IMR-90 (cell line): ENCODE measurements around the gene NFATC3. TPM values are rescaled to one million over a fixed set of nuclear protein-coding genes. Genes with fewer than 3 reads are reported as not detected.

Experiments
- ATAC-seq: fragments of 200-7000 bp; cut with Tn5 transposase; 2 replicates; pipeline ENCODE4 v1.9.1; 2020; ENCODE audit warnings: low read depth, mild to moderate bottlenecking, moderate library complexity
- BruUV-seq: library from RNA; stranded (reverse); fragments of 400-500 nt; replicated peaks from 2 replicates; lab custom pipeline; 2021; lab: Mats Ljungman, UMichigan
- CTCF ChIA-PET: fragments of 300-600 bp; formaldehyde crosslinking; extraction: SDS; loops from one replicate; lab custom pipeline; 2021; ENCODE audit warnings: antibody characterized with exemption; lab: Yijun Ruan, JAX
- POLR2A ChIA-PET: fragments of 300-600 bp; sonication (Branson Sonifier 250); formaldehyde crosslinking; loops from one replicate; lab custom pipeline; 2022; ENCODE audit warnings: antibody characterized with exemption; ENCODE audit not compliant: unreplicated experiment; lab: Charles Lee
- DNase-seq: peaks from one replicate; pipeline ENCODE4 v3.0.0; 2013
- H2AFZ ChIP-seq: replicated peaks from 2 replicates; pipeline ENCODE3; 2013; ENCODE audit warnings: low read length, mild to moderate bottlenecking; ENCODE audit not compliant: poor library complexity
- H2AK5ac ChIP-seq: 2 replicates; pipeline ENCODE4 v1.6.1; 2013; ENCODE audit warnings: low read depth, low read length, inconsistent platforms
- H2AK9ac ChIP-seq: replicated peaks from 2 replicates; pipeline ENCODE3; 2013; ENCODE audit warnings: mild to moderate bottlenecking, low read depth, low read length, moderate library complexity; ENCODE audit not compliant: poor library complexity
- H2BK120ac ChIP-seq: 2 replicates; pipeline ENCODE4 v1.6.1; 2013; ENCODE audit warnings: low read depth, low read length, inconsistent platforms
- H2BK15ac ChIP-seq: 3 replicates; pipeline ENCODE4 v1.6.1; 2013; ENCODE audit warnings: low read depth, low read length, inconsistent platforms
- H2BK20ac ChIP-seq: 2 replicates; pipeline ENCODE4 v1.6.1; 2013; ENCODE audit warnings: low read depth, mild to moderate bottlenecking, inconsistent platforms, low read length, moderate library complexity
- H2BK5ac ChIP-seq: 2 replicates; pipeline ENCODE4 v1.6.1; 2013; ENCODE audit warnings: mild to moderate bottlenecking, low read depth, low read length, inconsistent platforms; ENCODE audit not compliant: poor library complexity, severe bottlenecking
- H3K14ac ChIP-seq: replicated peaks from 2 replicates; pipeline ENCODE4 v1.6.1; 2013; ENCODE audit warnings: low read depth, low read length, inconsistent platforms
- H3K18ac ChIP-seq: 2 replicates; pipeline ENCODE4 v1.6.1; 2013; ENCODE audit warnings: low read depth, low read length, control low read depth
- H3K23ac ChIP-seq: 2 replicates; pipeline ENCODE4 v1.6.1; 2013; ENCODE audit warnings: low read depth, low read length, inconsistent platforms
- H3K27ac ChIP-seq: 2 replicates; pipeline ENCODE4 v1.5.1; 2013; ENCODE audit warnings: mild to moderate bottlenecking, control low read depth, low read length; ENCODE audit not compliant: insufficient read depth
- H3K27me3 ChIP-seq: 2 replicates; pipeline ENCODE4 v1.6.1; 2013; ENCODE audit warnings: low read length; ENCODE audit not compliant: control insufficient read depth, insufficient read depth
- H3K36me3 ChIP-seq: 2 replicates; pipeline ENCODE4 v1.6.1; 2013; ENCODE audit warnings: low read length, mixed read lengths; ENCODE audit not compliant: control insufficient read depth, insufficient read depth
- H3K4ac ChIP-seq: 2 replicates; pipeline ENCODE4 v1.6.1; 2013; ENCODE audit warnings: low read depth, low read length, inconsistent platforms
- H3K4me1 ChIP-seq: 2 replicates; pipeline ENCODE4 v1.6.1; 2013; ENCODE audit warnings: low read length, mixed read lengths; ENCODE audit not compliant: control insufficient read depth, insufficient read depth
- H3K4me2 ChIP-seq: 2 replicates; pipeline ENCODE4 v1.6.1; 2013; ENCODE audit warnings: low read depth, mild to moderate bottlenecking, control low read depth, low read length, moderate library complexity
- H3K4me3 ChIP-seq: 2 replicates; pipeline ENCODE4 v1.5.1; 2013; ENCODE audit warnings: low read depth, mild to moderate bottlenecking, control low read depth, low read length, moderate library complexity; ENCODE audit not compliant: insufficient read depth
- H3K56ac ChIP-seq: 2 replicates; pipeline ENCODE4 v1.6.1; 2013; ENCODE audit warnings: low read length, inconsistent platforms; ENCODE audit not compliant: insufficient read depth; ENCODE audit errors: extremely low read depth
- H3K79me1 ChIP-seq, 2 experiments: 2 replicates each; pipeline ENCODE4 v1.6.1; 2013; ENCODE audit warnings: low read length in 2 of 2, inconsistent platforms in 1 of 2, low read depth in 1 of 2
- H3K9ac ChIP-seq: 2 replicates; pipeline ENCODE4 v1.6.1; 2013; ENCODE audit warnings: low read depth, low read length, control low read depth
- H3K9me1 ChIP-seq: 2 replicates; pipeline ENCODE4 v1.6.1; 2013; ENCODE audit warnings: low read length, inconsistent platforms; ENCODE audit not compliant: insufficient read depth
- H3K9me3 ChIP-seq: 2 replicates; pipeline ENCODE4 v1.6.1; 2013; ENCODE audit warnings: low read length; ENCODE audit not compliant: control insufficient read depth, insufficient read depth
- H4K20me1 ChIP-seq: 2 replicates; pipeline ENCODE4 v1.6.1; 2013; ENCODE audit warnings: low read length, inconsistent platforms; ENCODE audit not compliant: insufficient read depth
- H4K5ac ChIP-seq: 2 replicates; pipeline ENCODE4 v1.6.1; 2013; ENCODE audit warnings: mild to moderate bottlenecking, low read depth, low read length, control low read depth
- H4K8ac ChIP-seq, 2 experiments: 2 replicates each; pipeline ENCODE4 v1.6.1; 2013; ENCODE audit warnings: low read depth in 2 of 2, low read length in 2 of 2, control low read depth in 1 of 2, inconsistent platforms in 1 of 2
- H4K91ac ChIP-seq: 2 replicates; pipeline ENCODE4 v1.6.1; 2013; ENCODE audit warnings: low read depth, low read length, inconsistent platforms; ENCODE audit not compliant: insufficient read depth
- BHLHE40 ChIP-seq: fragments of 150-350 bp; IDR thresholded peaks from 2 replicates; pipeline ENCODE4 v1.6.1; 2016; ENCODE audit warnings: mild to moderate bottlenecking, low read depth, low read length
- CEBPB ChIP-seq: IDR thresholded peaks from 2 replicates; pipeline ENCODE4 v1.6.1; 2012; ENCODE audit warnings: low read depth, low read length, improper control_type of control experiment
- CHD1 ChIP-seq: IDR thresholded peaks from 2 replicates; pipeline ENCODE4 v1.6.1; 2012; ENCODE audit warnings: low read depth, low read length, improper control_type of control experiment
- CTCF ChIP-seq: conservative IDR thresholded peaks from 2 replicates; pipeline ENCODE4 v1.5.1; 2012; ENCODE audit warnings: mild to moderate bottlenecking, low read depth, low read length, improper control_type of control experiment
- FOS ChIP-seq: fragments of 150-350 bp; IDR thresholded peaks from 2 replicates; pipeline ENCODE4 v1.6.1; 2016; ENCODE audit warnings: low read depth, low read length
- MAFK ChIP-seq: IDR thresholded peaks from 2 replicates; pipeline ENCODE4 v1.6.1; 2012; ENCODE audit warnings: low read depth, low read length, improper control_type of control experiment
- MXI1 ChIP-seq: IDR thresholded peaks from 2 replicates; pipeline ENCODE4 v1.6.1; 2012; ENCODE audit warnings: low read depth, mild to moderate bottlenecking, low read length, moderate library complexity, borderline replicate concordance
- NFE2L2 ChIP-seq: fragments of 150-350 bp; IDR thresholded peaks from 2 replicates; pipeline ENCODE4 v1.6.1; 2016; ENCODE audit warnings: low read depth, mild to moderate bottlenecking, low read length
- POLR2A ChIP-seq: IDR thresholded peaks from 2 replicates; pipeline ENCODE4 v1.6.1; 2012; ENCODE audit warnings: mild to moderate bottlenecking, low read depth, low read length
- RAD21 ChIP-seq: IDR thresholded peaks from 2 replicates; pipeline ENCODE4 v1.6.1; 2012; ENCODE audit warnings: low read length, improper control_type of control experiment
- RFX5 ChIP-seq: IDR thresholded peaks from 2 replicates; pipeline ENCODE4 v1.8.0; 2012; ENCODE audit warnings: low read depth, mild to moderate bottlenecking, low read length, moderate library complexity
- SMC3 ChIP-seq: fragments of 150-350 bp; IDR thresholded peaks from 2 replicates; pipeline ENCODE4 v1.6.1; 2016; ENCODE audit warnings: low read depth, mild to moderate bottlenecking, antibody characterized with exemption, low read length, moderate library complexity
- USF2 ChIP-seq: fragments of 150-350 bp; IDR thresholded peaks from 2 replicates; pipeline ENCODE4 v1.6.1; 2017; ENCODE audit warnings: mild to moderate bottlenecking, antibody characterized with exemption, low read length, low read depth
- WGBS, 2 experiments: methylation state at CpG; one replicate each; pipeline versions ENCODE4 v1.1.5 to v1.1.7; 2013; ENCODE audit warnings: missing lambda C conversion rate in 2 of 2; ENCODE audit not compliant: insufficient read length in 1 of 2; ENCODE audit errors: extremely low coverage in 2 of 2; 5-methylcytosine and 5-hydroxymethylcytosine counted together
- dilution Hi-C: fragments of 300-500 bp; cut with HindIII; formaldehyde crosslinking; loops from one replicate; pipeline ENCODE4 v1.14.3; 2018; ENCODE audit warnings: low sequenced_read_pairs; ENCODE audit not compliant: unreplicated experiment
- in situ Hi-C: fragments of 300-500 bp; cut with MboI; formaldehyde crosslinking; loops from 3 replicates; pipeline ENCODE4 v1.14.3; 2019; ENCODE audit warnings: low sequenced_read_pairs, inconsistent platforms, mixed read lengths
- intact Hi-C: fragments of 100-400 bp; cut with micrococcal nuclease; formaldehyde crosslinking; loops from 2 replicates; pipeline ENCODE4 v1.10.0; 2022
- polyA plus RNA-seq, 3 experiments: library from polyadenylated mRNA; depleted of rRNA; stranded (reverse); fragments of >200 nt; gene quantifications; 2 replicates each; pipeline ENCODE4 v1.2.3, GENCODE V29; 2012; ENCODE audit warnings: low replicate concordance in 1 of 3
- total RNA-seq: library from RNA; depleted of rRNA; stranded (reverse); fragments of >200 nt; gene quantifications from 2 replicates; pipeline ENCODE4 v1.2.3, GENCODE V29; 2012
- TF ChIP-seq, protein P1 (sequence below): fragments of 150-350 bp; IDR thresholded peaks from 2 replicates; pipeline ENCODE4 v1.6.1; 2016; ENCODE audit warnings: low read depth, mild to moderate bottlenecking, low read length, moderate library complexity, borderline replicate concordance

Gene NFATC3
- total and polyA plus RNA-seq, 2 of the 4 experiments (the other 2 are of a cell fraction), result 6.3 to 21.5 TPM

DNA sequence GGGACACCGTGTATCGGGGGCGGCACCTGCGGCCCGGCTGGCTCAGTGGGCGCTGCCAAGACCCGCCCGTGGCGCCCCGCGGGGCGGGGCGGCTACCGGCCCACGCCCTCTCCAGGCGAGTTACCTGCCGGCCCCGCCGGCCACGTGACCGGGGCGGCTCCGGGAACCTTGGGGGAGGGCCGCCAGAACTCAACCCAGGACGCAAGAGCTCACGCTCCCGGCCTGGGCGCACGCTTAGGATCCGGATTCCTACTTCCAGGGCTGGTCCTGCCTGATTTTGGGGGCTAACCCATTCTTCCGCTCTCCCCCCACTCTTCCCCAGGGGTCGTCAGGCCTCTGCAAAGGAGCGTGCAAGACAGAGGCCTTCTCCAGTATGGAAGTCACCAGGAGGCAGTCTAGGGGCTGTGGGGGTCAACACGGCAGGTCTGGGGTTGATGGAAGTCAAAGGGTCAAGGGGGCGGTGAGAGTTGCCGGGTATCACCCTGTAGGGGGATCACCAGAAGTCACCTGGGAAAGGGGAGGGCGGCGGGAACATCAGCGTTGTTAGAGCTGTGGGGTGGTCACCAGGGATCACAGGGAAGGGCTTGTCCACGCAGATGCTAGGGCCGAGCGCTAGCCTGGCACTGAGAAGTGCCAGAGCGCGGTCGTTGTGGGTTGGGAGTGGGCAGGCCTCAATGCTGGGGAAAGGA is 151.1 kb downstream of the NFATC3 start:
- H3K56ac ChIP-seq, result no peak overlapping the region
- ChIA-PET CTCF (no interaction called here), POLR2A (no interaction called here)
- dilution Hi-C loops, result no loop called here
- H2BK20ac ChIP-seq, result peak overlapping the region; percentile 77
- H3K9me3 ChIP-seq, result no peaks in the 10 kb centered on the region
- H2AK5ac ChIP-seq, result peak overlapping the region; percentile 85
- peak overlapping the region; percentile 18 for H2BK5ac ChIP-seq
- no peak for TF ChIP-seq MXI1
- no peak for TF ChIP-seq POLR2A
- TF ChIP-seq, protein P1, sequence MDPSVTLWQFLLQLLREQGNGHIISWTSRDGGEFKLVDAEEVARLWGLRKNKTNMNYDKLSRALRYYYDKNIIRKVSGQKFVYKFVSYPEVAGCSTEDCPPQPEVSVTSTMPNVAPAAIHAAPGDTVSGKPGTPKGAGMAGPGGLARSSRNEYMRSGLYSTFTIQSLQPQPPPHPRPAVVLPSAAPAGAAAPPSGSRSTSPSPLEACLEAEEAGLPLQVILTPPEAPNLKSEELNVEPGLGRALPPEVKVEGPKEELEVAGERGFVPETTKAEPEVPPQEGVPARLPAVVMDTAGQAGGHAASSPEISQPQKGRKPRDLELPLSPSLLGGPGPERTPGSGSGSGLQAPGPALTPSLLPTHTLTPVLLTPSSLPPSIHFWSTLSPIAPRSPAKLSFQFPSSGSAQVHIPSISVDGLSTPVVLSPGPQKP, result no peak
- no peak for TF ChIP-seq BHLHE40
- no peak for TF ChIP-seq USF2
- no peak for TF ChIP-seq MAFK
- TF ChIP-seq SMC3, result no peak
- no peak for TF ChIP-seq FOS
- no peak for TF ChIP-seq CHD1
- no peak for TF ChIP-seq CTCF
- TF ChIP-seq NFE2L2, result no peak
- no peak for TF ChIP-seq CEBPB
- TF ChIP-seq RAD21, result no peak
- no peak for TF ChIP-seq RFX5
- H4K91ac ChIP-seq, result peak overlapping the region; percentile 60
- BruUV-seq, result no TSS peak
- H3K4me3 ChIP-seq, result no peak overlapping the region
- peak overlapping the region; percentile 8; the same call in 1 of the 2 replicates for H3K23ac ChIP-seq
- no peaks in the 10 kb centered on the region for H3K27me3 ChIP-seq
- H3K79me1 ChIP-seq, result peaks cover 2 to 10% of the 10 kb centered on the region in 2 experiments; a peak in 2 of 4 replicates
- 0 out of 3 replicates have a peak overlapping the region, but pooled peaks have one; percentile 56 for H2BK15ac ChIP-seq
- H2BK120ac ChIP-seq, result peak overlapping the region; percentile 66
- no peaks in the 10 kb centered on the region for H4K20me1 ChIP-seq
- no peaks in the 10 kb centered on the region for H3K36me3 ChIP-seq
- WGBS, 2 experiments, result 53% methylated on average over 5 of the region's 45 CpGs; no CpG with 5 or more reads in 1 of the 2 experiments
- no peak overlapping the region for H3K4me2 ChIP-seq
- H3K4me1 ChIP-seq, result peaks cover 10% of the 10 kb centered on the region
- H2AFZ ChIP-seq, result peak overlapping the region; percentile 96
- peak overlapping the region; percentile 59 for H2AK9ac ChIP-seq
- in situ Hi-C loops, result no loop called here
- peak overlapping the region; percentile 26 for H3K14ac ChIP-seq
- peak overlapping the region; percentile 4 for H3K18ac ChIP-seq
- peak overlapping the region; percentile 76 for H4K5ac ChIP-seq
- no peak for DNase-seq
- peak overlapping the region; percentile 34; the same call in 1 of the 2 replicates for H3K9ac ChIP-seq
- H3K4ac ChIP-seq, result peak overlapping the region; percentile 78
- H3K9me1 ChIP-seq, result peaks cover 8% of the 10 kb centered on the region
- intact Hi-C loops, result no loop called here
- ATAC-seq, result no peak
- peak overlapping the region; percentile 54 to 95 for H4K8ac ChIP-seq
- peak overlapping the region; percentile 20; the same call in 1 of the 2 replicates for H3K27ac ChIP-seq
